CD4-positive, alpha-beta T cell treated with Interleukin-4 for 1 hour (primary cell): ENCODE data around the gene TH.
A peak's percentile ranks its signal among the peaks of the same experiment; 100 is the strongest.
"Not testable (repeated sequence)": the region's sequence is repeated elsewhere in the genome, so short reads cannot be mapped to it uniquely, and the experiment has no call there.

Experiments used
- DNase-seq, 2 donors: peaks; one replicate each; pipeline ENCODE4 v3.0.0-alpha.2; 2020 to 2022

TH gene

GRCh38 chr11:2194877-2195755, 23.5 kb upstream of the TH start:
- peak; percentile 40 to 48 for DNase-seq

- DNase-seq, result not testable (repeated sequence)
Observed at GRCh38 chr11:2193888-2194595, 22.4 kb upstream of the TH start.

- DNase-seq, result no peak
Observed at GRCh38 chr11:2193099-2193887, 21.7 kb upstream of the TH start.

- DNase-seq, result no peak
Observed at GRCh38 chr11:2192435-2192834, 20.8 kb upstream of the TH start.

- no peak for DNase-seq
Observed at GRCh38 chr11:2191883-2192282, 20.3 kb upstream of the TH start.

GRCh38 chr11:2190657-2191471, 19.2 kb upstream of the TH start:
- peak in 1 of 2 donors; percentile 51 for DNase-seq

GRCh38 chr11:2189938-2190656, 18.5 kb upstream of the TH start:
- no peak for DNase-seq

GRCh38 chr11:2188745-2189144, 17.1 kb upstream of the TH start:
- DNase-seq, result no peak

GRCh38 chr11:2187280-2187707, 15.7 kb upstream of the TH start:
- DNase-seq, result no peak

- DNase-seq, result peak; percentile 42 to 54
Observed at GRCh38 chr11:2186669-2187279, 15.2 kb upstream of the TH start.

GRCh38 chr11:2185324-2186085, 13.9 kb upstream of the TH start:
- no peak for DNase-seq

GRCh38 chr11:2182692-2183474, 11.3 kb upstream of the TH start:
- DNase-seq, result no peak

GRCh38 chr11:2182075-2182474, 10.5 kb upstream of the TH start:
- no peak for DNase-seq

GRCh38 chr11:2180789-2181370, 9.3 kb upstream of the TH start:
- no peak for DNase-seq

GRCh38 chr11:2180347-2180746, 8.7 kb upstream of the TH start:
- no peak for DNase-seq

GRCh38 chr11:2179516-2179915, 7.9 kb upstream of the TH start:
- DNase-seq, result no peak

- no peak for DNase-seq
Observed at GRCh38 chr11:2178906-2179494, 7.4 kb upstream of the TH start.

GRCh38 chr11:2178055-2178773, 6.6 kb upstream of the TH start:
- not testable (repeated sequence) for DNase-seq
